HUDEP-2 (cell line): ENCODE results near the gene HHATL.

Source experiments
- DNase-seq, 76 experiments: peaks; one replicate each; lab custom pipeline; 2025; ENCODE audit not compliant: unreplicated experiment in 76 of 76; lab: John Stamatoyannopoulos, UW

The HHATL gene

DNA sequence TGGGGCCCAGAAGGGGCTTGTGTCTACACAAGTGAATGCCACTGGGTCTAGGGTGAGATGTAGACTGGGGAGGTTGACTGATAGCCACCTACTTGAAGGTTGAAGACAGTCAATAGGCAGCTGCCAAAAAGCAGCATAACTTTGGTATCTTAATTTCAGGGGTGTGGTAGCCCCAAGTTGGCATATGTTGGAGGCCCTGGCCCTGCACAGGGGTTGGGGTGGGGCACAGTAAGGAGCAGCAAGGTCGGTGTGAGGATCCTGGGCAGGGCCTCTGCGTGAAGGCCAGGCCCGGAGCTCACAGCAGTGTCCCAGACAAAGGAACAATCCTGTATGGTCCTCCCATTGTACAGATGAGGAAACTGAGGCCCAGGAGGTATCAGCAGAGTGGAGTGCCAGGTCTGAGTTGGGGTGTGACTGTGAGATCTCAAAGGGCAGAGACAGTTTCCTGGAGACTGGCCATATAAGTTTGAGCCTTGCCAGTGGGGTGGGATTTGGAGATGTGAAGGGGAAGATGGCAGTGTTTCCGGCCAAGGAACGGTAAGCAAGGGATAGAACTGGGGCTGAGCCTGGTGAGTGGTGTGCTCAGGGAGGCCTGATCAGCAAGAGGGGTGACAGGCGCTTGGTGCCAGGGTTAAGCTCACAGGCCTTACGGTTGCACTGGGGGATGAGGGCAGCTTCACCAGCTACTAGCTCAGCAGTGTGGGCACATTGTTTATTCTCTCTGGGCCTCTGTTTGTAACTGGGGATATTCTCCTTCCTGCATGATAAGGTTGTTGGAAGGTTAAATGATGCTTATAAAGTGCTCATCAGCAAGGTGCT is 15.6 kb downstream of the HHATL start:
- no peak for DNase-seq

DNA sequence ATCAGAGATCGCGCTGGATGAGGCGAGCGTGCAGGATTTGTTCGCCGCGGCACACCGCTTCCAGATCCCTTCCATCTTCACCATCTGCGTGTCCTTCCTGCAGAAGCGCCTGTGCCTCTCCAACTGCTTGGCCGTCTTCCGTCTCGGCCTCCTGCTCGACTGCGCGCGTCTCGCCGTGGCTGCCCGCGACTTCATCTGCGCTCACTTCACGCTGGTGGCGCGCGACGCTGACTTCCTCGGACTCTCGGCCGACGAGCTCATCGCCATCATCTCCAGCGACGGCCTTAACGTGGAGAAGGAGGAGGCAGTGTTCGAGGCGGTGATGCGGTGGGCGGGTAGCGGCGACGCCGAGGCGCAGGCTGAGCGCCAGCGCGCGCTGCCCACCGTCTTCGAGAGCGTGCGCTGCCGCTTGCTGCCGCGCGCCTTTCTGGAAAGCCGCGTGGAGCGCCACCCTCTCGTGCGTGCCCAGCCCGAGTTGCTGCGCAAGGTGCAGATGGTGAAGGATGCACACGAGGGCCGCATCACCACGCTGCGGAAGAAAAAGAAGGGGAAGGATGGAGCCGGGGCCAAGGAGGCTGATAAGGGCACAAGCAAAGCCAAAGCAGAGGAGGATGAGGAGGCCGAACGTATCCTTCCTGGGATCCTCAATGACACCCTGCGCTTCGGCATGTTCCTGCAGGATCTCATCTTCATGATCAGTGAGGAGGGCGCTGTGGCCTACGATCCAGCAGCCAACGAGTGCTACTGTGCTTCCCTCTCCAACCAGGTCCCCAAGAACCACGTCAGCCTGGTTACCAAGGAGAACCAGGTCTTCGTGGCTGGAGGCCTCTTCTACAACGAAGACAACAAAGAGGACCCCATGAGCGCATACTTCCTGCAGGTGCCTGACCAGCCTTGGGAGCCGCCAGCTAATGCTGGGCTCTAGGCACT is 16.4 kb downstream of the HHATL start:
- no peak for DNase-seq

DNA sequence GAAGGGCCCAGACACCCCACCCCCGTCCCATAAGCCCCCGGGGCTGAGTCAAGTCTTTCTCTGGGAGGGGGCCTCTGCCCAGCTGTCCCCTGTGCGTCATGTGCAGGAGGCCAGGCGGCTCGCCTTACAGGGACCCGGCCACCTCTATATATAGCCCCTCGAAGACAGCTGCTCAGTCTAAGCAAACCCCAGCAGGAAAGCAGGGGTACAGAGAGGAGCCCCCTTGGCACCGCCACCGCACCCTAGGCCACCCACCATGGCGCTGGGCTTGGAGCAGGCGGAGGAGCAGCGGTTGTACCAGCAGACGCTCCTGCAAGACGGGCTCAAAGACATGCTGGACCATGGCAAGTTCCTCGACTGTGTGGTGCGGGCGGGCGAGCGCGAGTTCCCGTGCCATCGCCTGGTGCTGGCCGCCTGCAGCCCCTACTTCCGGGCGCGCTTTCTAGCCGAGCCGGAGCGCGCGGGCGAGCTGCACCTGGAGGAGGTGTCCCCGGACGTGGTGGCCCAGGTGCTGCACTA is 17.2 kb downstream of the HHATL start, which contains the start of gene KLHL40:
KLHL40 (plus strand) TSS at position 175 of the 519 bp plus-strand sequence; CDS start at position 257, 82 bp downstream.
- DNase-seq = no peak

DNA sequence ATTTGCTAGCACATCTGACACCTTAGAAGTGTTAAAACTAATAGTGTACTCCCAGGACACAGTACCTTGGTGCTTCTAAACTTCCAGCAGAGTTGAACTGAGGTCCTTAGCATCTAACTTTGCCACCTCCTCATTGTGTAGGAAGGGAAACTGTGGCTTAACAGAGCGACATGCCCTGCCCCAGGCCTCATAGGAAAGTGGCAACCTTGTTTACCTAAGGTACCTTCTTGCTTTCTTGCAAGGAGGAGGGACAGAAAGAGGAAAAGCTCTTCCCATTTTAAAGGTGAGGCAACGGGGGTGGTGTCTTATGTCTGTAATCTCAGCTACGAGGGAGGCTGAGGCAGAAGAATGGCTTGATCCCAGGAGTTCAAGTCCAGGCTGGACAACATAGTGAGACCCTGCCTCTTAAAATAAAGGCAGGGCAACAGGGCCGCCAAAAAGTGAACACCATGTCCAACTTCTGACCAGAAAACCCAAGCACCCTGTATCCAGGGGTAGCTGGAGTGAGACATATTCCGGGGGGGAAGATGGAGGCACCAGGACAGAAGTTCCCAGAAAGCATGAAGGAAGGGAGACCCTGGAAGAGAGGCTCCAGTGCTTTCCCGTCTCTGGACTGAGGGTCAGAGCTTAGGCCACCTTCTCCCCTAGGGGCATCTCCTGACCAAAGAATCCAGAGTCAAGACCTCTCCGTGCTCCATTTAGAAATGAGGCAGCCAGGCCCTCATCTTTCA is 17.8 kb downstream of the HHATL start:
- DNase-seq = no peak

DNA sequence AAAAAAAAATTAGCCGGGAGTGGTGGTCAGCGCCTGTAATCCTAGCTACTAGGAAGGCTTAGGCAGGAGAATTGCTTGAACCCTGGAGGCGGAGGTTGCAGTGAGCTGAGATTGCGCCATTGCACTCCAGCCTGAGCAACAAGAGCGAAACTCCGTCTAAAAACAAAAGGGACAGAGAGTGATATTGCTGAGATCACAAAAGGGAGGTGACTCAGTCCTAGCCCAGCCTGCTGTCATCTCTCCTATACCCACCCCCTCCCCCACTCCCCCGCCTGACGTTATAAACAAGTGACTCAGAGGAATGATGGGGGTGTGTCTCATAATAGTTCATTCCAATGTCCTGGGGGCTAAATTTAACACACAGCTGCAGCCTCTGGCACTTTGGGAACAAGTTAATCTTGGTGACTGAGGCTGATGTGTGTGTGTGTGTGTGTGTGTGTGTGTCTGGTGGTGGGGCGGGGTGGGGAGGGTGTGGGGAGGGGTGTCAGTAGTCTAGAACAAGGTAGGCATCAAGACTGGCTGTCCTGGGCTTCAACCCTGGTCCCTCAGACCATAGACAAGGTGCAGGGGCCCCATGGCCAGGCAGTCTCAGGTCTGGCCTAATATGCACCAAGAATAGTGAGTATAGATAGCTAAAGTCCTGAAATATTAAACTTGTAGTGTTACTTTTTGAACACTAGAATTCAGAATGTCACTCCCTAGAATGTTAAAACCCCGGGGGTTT is 18.6 kb downstream of the HHATL start:
- peak in 32 of 76 experiments; percentile 2 to 67 (median 29) for DNase-seq

DNA sequence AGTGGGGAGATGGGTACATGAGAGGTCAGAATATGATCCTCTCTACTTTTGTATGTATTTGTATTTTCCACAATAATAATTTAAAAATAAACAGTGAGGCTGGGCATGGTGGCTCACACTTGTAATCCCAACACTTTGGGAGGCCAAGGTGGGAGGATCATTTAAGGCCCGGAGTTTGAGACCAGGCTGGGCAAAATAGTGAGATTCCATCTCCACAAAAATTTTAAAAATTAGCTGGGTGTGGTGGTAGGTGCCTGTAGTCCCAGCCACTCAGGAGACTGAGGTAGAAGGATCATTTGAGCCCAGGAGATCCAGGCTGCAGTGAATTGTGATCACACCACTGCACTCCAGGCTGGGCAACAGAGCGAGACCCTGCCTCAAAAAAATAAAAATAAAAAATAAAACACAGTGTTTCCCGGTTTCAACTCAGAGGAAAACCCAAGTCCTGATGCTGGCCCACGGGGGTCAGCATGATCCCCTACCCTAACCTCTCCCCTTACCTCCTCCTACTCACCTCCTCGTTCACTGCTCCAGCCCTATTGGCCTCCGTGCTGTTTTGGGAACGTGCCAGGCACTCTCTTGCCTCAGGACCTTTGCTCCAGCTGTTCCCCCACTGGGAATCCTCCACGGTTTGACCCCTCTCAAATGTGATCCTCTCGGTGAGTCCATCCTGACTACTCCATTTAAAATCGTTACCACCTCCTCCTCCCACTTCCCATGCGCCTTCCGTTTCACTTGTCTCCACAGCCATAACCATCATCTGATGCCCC is 20.1 kb downstream of the HHATL start:
- no peak for DNase-seq

DNA sequence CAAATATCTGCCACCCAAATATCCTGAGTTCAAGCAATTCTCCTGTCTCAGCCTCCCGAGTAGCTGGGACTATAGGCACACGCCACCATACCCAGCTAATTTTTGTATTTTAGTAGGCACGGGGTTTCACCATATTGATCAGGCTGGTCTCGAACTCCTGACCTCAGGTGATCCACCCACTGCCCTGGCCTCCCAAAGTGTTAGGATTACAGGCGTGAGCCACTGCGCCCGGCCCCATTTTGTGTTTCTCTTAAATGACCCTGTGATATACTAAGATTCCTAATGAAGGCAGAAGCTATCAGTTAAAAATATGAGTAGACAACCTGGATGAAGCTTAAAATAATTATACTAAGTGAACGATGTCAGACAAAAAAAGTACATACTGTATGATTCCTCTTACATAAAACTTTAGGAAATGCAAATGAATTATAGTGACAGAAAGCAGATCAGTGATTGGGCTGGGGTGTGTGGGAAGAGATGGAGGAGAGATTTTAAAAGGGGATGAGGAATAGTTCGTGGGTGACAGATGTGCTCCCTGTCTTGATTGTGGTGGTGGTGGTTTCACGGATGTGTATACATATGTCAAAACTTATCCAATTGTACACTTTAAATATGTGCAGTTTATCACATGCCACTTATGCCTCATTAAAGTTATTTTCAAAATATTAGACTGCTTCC is 21.1 kb downstream of the HHATL start:
- no peak for DNase-seq

DNA sequence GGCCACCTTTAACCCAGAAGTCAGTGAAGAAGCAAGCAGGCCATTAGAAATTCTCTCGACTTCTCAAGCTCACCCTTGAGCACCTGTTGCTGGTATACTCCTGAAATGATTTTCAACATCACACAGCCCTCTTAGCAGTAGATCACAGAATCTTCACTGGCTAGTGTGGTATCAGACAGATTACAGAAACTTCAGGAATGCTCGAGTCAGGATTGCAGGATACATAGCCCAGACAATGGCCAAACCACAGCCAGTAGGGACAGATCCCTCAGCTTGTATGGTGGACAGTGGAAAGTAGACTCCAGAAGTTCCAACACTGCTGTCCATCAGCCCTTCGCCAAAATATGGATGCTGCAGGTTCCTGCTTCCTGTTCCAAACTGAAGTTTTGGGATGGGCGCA is 21.8 kb downstream of the HHATL start:
- DNase-seq = no peak

DNA sequence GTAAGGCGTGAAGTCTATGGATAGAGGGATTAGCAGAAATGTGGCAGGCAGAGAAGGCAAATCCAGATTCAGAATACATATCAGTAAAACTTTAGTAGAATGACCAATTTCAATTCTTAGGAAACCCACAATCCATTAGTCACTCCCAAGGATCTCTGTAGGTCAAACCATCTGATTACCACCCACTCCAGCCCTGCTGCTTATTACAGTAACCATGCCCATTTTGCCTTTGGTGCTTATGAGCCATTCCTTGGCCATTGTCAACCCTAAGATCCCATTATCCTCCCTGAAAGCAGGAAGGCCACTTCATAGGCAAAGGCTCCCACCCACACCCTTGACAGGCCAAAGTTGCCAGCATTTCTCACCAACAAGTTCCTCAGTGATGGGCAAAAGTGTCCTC is 22.3 kb downstream of the HHATL start:
- no peak for DNase-seq

DNA sequence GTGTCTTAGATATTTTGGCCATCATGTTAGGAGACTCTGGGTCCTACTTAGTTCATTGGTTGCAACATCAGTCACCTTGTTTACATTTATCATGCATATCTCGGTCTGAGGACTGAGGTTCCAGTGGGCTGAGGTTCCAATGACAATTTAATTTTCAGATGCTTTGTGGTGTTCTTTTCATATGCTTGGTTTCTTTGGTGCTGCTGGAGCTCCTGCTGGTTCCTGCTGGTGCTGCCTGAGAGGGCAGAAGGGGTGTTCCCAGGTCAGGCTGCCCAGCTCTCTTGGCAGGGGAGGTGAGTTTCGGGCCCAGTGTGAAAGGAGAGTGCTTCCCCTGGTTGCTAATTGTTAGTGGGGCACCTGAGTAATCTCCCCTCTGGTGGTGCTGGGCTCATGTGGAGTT is 24.2 kb downstream of the HHATL start:
- DNase-seq = no peak

DNA sequence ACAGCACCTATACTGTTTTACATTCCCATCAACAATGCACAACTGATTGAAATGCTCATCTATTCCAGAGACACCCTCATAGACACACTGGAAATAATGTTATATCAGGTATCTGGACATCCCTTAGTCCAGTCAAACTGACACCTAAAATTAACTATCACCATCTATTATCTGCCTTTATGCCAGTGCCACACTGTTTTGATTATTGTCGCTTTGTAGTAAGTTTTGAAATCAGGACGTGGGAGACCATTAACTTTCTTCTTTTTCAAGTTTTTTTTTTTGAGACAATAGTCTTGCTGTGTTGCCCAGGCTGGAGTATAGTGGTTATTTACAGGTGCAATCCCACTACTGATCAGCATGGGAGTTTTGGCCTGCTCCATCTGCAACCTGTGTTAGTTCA is 26.7 kb downstream of the HHATL start:
- DNase-seq = no peak

DNA sequence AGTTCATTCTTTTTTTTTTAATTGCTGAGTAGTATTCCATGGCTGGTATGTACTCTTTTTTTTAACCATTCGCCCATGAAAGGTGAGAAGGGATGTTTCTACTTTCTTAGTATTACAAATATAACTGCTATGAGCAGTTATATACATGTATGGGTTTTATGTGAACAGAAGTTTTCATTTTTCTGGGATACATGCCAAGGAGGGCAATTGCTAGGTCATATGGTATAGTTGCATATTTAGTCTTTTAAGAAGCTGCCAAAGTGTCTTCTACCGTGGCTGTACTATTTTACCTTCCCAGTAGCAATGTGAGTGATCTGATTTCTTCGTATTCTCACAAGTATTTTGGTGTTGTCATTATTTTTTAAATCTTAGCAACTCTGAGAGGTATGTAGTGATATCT is 28.5 kb downstream of the HHATL start:
- no peak for DNase-seq

DNA sequence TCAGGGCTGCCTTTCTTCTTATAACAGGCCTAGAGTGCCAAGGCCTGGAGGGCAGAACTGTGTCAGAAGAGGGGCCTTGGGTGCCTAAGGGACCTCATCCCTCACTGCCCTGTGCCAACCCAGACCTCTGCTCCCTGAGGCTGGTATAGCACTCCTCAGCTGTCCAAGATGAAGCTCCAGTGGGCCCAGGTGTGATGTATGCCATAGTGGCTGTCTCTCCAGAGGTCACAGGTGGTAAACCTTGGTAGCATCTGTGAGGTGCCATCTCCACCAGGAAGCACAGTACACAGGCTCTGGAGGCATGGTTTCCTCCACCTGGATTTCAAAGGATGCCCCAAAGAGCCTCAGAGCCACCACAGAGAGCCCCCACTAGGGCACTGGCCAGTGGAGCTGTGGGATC is 29.5 kb downstream of the HHATL start:
- no peak for DNase-seq

DNA sequence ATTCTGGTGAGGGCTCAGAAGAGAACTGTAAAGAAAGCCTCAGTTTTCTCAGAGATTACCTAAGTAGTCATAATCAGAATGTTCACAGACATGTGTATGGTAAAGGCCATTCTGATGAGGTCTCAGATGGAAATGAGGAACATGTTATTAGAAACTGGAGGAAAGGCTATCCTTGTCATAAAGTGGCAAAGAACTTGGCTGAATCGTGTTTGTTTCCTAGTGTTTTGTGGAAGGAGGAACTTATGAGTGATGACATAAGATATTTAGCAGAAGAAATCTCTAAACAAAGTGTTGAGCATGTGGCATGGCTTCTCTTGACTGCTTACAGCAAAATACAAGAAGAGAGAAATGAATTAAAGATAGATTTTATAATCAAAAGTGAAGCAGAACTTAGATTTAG is 30.1 kb downstream of the HHATL start:
- no peak for DNase-seq

DNA sequence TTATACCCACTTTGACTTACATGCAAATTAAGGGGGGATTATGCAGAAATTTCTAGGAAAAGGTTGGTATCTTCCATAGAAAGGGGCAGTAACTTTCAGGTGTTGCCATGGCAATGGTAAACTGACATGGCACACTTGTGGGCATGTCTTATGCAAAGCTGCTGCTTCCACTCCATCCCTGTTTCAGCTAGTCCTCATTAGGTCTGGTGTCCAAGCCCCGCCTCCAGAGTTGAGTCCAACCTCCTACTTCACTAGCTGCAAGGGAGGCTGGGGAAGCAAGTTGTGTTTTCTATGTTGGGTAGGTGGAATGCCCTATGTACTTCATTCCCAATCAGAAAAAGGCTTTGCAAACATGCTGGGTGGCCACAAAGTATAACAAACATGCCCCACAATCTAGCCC is 31.9 kb downstream of the HHATL start:
- DNase-seq = no peak

DNA sequence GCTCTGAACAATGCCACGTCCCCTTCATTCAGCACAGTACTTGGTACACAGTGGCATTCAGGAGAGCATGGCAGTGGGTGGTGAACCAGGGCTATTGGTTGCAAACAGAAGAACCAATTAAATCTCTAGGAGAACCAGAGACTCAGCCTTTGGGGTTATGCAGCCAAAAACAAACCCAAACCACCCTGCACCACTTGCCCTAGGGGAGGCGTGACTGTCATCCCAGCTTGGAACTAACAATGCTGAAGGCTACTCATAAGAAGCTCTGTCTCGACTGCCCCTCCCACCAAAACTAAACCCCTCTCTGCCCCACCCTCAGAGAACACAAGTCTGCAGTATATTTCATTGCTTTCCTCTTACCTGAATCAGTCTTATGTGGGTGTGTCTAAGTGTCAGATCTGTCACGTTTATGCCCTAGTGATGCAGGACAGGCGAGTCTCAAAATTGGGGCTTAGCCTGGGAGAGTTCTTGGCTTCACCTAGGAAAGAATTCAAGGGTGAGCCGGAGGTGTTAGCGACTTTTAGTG is 32.5 kb downstream of the HHATL start:
- DNase-seq = no peak

DNA sequence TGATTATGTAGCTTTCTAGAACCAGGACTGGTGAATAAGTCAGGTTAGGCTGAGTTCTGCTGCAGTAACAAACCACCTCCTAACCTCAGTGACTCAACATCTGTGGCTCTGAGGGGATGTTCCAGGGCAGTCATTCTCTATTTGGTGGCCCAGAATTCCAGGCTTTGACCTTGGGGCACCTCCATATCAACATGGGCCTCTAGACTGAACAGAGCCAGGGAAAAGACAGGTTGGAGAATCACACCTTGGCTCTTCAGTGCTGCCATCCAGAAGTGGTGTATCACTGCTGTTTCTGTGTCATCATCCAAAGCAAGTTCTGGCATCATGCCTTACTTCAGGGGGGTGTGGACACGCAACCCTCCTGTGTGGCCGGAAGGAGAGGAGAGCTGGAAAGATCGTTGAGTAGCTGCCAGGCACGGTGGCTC is 33.8 kb downstream of the HHATL start:
- no peak for DNase-seq

DNA sequence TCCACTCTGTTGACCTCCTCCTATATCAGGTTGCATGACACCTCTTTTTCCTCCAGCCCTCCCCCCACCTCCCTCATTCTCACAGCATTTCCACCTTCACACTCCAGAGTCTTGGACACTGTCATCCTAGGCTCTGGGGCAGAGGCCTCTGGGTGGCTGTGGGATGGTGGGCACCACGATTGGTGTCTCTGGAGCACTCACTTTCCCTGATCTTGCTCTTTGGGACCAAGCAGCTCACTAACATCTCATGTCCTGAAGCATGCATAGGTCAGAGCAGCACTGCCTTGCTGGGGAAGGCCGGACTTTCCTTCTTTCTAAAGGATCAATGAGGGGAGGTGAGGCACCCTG is 34.2 kb downstream of the HHATL start:
- no peak for DNase-seq
